Mesodermal cell (in vitro differentiated cells): ENCODE results near the gene SERPINE1.
"Not testable (repeated sequence)": the region's sequence is repeated elsewhere in the genome, so short reads cannot be mapped to it uniquely, and the experiment has no call there.

Experiments
- H3K27ac ChIP-seq: 2 replicates; pipeline ENCODE4 v1.7.0; 2013; ENCODE audit warnings: mild to moderate bottlenecking, low read depth, low read length, moderate library complexity; ENCODE audit not compliant: severe bottlenecking
- H3K36me3 ChIP-seq: 2 replicates; pipeline ENCODE4 v1.7.1; 2013; ENCODE audit warnings: mild to moderate bottlenecking, low read length, moderate library complexity; ENCODE audit not compliant: control insufficient read depth, insufficient read depth
- H3K4me1 ChIP-seq: one replicate; pipeline ENCODE4 v1.7.1; 2013; ENCODE audit warnings: mild to moderate bottlenecking, low read length; ENCODE audit not compliant: insufficient read depth, control insufficient read depth, poor library complexity, severe bottlenecking
- H3K4me3 ChIP-seq: 2 replicates; pipeline ENCODE4 v1.7.0; 2013; ENCODE audit warnings: low read length, control low read depth, mild to moderate bottlenecking; ENCODE audit not compliant: insufficient read depth, poor library complexity, severe bottlenecking; ENCODE audit errors: extremely low read depth
- H3K9me3 ChIP-seq: 2 replicates; pipeline ENCODE4 v1.7.1; 2013; ENCODE audit warnings: mild to moderate bottlenecking, low read length, moderate library complexity; ENCODE audit not compliant: control insufficient read depth
- WGBS, 2 experiments: methylation state at CpG; one replicate each; pipeline ENCODE4 v1.1.5; 2013; ENCODE audit warnings: missing lambda C conversion rate in 2 of 2; ENCODE audit not compliant: insufficient coverage in 2 of 2; 5-methylcytosine and 5-hydroxymethylcytosine counted together

SERPINE1 gene

DNA sequence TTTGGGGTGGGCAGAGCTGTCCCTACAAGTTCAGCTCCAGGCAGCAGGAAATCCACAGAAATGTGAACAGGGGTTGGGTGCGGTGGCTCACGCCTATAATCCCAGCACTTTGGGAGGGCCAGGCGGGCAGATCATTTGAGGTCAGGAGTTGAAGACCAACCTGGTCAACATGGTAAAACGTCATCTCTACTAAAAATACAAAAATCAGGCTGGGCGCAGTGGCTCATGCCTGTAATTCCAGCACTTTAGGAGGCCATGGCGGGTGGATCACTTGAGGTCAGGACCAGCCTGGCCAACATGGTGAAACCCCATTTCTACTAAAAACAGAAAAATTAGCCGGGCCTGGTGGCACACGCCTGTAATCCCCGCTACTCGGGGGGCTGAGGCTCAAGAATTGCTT, 23.2 kb upstream of the SERPINE1 start:
- not testable (repeated sequence) for H3K27ac ChIP-seq, H3K9me3 ChIP-seq, H3K4me3 ChIP-seq, H3K36me3 ChIP-seq
- peaks cover 30% of the 10 kb centered on the region for H3K4me1 ChIP-seq
- 95% methylated on average over 9 to 10 of the region's 10 CpGs for WGBS, 2 experiments

DNA sequence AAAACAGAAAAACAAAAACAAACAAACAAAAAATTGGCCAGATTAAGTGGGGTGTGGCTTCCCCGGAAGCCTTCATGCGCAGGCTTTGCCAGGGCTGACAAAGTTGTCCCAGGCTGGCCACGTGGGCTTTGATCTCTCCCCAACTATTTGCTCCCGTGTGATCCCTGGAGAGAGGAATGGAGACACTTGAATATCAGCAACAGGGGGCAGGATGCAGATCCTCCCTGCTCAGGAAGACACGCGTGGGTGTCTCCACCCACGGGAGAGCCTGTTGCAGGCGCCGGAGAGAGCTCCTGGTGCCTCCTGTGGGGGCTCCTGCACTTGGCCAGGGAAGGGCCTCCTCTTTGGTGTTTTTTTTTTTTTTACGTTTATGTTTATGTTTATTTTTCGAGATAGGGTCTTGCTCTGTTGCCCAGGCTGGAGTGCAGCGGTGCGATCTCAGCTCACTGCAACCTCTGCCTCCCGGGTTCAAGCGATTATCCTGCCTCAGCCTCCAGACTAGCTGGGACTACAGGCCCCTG, 22.7 kb upstream of the SERPINE1 start:
- 82 to 90% methylated on average over 12 to 14 of the region's 15 CpGs for WGBS, 2 experiments
- no peaks in the 10 kb centered on the region for H3K9me3 ChIP-seq
- no peak overlapping the region for H3K4me3 ChIP-seq
- peaks cover 32% of the 10 kb centered on the region for H3K4me1 ChIP-seq
- H3K36me3 ChIP-seq: no peaks in the 10 kb centered on the region
- no peak overlapping the region for H3K27ac ChIP-seq

DNA sequence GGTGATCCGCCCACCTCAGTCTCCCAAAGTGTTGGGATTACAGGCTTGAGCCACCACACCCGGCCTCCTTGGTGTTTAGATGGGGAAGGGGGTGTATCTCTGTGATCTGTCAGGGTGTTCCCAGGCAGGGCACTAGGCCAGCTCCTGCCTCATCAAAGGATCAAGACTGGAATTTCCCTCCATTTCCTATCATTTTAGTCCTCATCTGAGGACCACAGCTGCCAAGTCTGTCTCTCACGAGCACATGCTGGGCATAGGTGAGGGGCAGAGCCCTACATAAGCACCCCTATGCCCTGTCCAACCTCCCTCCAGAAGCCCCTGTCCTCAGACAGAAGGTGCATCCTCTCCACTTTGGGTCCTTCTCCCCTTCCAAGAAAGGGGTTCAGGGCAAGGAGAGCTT, 22.1 kb upstream of the SERPINE1 start:
- H3K4me1 ChIP-seq: peaks cover 28% of the 10 kb centered on the region
- H3K36me3 ChIP-seq: no peaks in the 10 kb centered on the region
- no peak overlapping the region for H3K27ac ChIP-seq
- no peaks in the 10 kb centered on the region for H3K9me3 ChIP-seq
- no peak overlapping the region for H3K4me3 ChIP-seq
- WGBS, 2 experiments: 93% methylated on average over 3 of the region's 3 CpGs; no CpG with 5 or more reads in 1 of the 2 experiments

DNA sequence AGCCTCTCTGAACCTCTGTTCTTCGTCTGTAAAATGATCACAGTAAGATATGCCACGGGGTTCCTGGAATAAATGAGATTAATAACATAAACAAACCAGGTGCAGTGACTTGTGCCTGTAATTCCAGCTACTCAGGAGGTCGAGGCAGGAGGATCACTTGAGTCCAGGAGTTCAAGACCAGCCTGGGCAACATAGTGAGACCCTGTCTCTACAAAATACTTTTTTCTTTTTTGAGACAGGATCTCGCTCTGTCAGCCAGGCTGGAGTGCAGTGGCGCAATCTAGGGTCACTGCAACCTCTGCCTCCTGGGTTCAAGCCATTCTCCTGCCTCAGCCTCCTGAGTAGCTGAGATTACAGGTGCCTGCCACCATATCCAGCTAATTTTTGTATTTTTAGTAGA, 21.7 kb upstream of the SERPINE1 start:
- 95 to 96% methylated on average over 3 to 4 of the region's 5 CpGs for WGBS, 2 experiments
- not testable (repeated sequence) for H3K27ac ChIP-seq, H3K36me3 ChIP-seq, H3K9me3 ChIP-seq, H3K4me3 ChIP-seq
- H3K4me1 ChIP-seq: peaks cover 29% of the 10 kb centered on the region

DNA sequence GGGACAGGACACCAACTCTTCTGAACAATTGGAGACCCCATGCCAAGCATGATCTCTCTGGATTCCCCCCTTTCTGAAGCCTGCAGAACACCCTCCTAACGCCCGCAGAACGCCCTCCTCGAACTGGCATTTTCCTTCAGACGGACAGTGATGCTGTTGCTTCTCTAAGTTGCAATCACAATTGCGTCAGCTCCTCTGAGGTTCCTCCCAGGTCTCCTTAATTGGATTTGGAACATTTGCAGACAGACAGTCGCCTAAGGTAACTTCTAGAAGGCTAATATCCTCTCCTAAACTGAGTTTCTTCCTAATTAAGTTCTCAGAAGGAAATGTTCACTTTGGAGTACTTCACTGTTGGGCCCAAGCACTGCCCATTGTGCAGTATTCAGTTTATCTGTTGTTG, 20.5 kb upstream of the SERPINE1 start:
- Histone ChIP-seq H3K27ac (no peak overlapping the region), H3K9me3 (no peaks in the 10 kb centered on the region), H3K4me3 (no peak overlapping the region), H3K36me3 (no peaks in the 10 kb centered on the region), H3K4me1 (peaks cover 23% of the 10 kb centered on the region)
- WGBS, 2 experiments: 95 to 97% methylated on average over 6 to 7 of the region's 7 CpGs

DNA sequence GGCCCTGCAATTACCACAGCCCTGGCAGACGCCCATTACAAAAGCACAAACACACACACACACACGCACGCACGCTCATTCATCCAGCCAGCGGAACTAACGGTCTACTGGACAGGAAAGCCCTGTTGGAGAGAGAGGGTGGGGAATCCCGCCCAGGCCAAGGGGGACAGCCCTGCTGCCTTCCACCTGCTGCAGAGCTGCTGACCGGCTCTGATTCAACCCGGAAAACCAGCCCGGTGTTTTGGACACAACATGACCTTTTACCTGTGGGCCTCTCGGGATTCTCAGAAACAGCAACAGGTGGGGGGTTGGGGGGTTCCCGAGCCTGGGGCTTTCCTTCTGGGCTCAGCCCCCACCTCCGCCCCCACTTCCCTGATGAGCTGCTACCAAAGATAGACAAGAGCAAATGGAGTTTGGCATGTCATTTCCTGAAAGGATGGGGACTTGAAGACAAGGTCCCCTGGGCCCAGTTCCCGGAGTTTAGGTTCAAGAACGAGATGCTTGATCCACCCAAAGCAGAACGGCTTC, 18.5 kb upstream of the SERPINE1 start:
- 89 to 91% methylated on average over 3 to 9 of the region's 16 CpGs for WGBS, 2 experiments
- no peak overlapping the region for H3K4me3 ChIP-seq
- H3K27ac ChIP-seq: no peak overlapping the region
- H3K36me3 ChIP-seq: no peaks in the 10 kb centered on the region
- H3K9me3 ChIP-seq: no peaks in the 10 kb centered on the region
- H3K4me1 ChIP-seq: peaks cover 28% of the 10 kb centered on the region

DNA sequence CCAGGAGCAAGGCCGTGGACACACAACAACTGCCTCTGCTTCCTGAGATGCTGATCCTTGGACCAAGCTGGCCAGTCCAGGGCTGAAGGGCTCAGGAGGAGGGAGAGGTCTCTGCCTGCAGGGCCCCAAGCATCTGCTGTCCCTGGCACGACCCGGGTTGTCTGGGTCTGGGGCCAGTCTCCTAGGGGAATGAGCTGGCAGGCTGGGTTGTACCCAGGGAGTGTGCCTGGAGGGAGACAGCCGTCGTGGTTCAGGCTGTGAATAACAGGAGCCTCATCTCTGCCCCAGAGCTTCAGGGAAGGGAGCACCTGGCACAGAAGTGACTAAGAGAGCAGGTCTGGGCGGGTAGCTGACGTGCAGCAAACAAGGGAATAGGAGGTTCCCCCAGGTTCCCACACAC, 17.9 kb upstream of the SERPINE1 start:
- Histone ChIP-seq H3K27ac (no peak overlapping the region), H3K9me3 (no peaks in the 10 kb centered on the region), H3K4me3 (no peak overlapping the region), H3K36me3 (no peaks in the 10 kb centered on the region), H3K4me1 (peaks cover 28% of the 10 kb centered on the region)
- WGBS, 2 experiments: 94 to 95% methylated on average over 7 of the region's 7 CpGs

DNA sequence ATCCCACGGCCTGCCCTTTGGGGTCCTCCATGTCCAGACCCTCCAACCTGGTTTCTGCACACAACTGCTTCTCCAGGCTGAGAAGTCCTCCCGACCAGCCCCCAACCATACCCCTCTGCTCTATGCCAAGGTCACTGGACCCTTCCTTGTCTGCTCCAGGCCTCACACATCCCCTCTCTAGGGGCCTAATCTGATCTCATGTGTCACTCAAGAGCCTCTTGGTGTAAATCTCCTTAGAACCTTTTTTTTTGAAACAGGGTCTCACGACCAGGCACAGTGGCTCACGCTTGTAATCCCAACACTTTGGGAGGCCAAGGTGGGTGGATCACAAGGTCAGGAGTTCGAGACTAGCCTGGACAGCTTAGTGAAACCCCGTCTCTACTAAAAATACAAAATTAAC, 17.5 kb upstream of the SERPINE1 start:
- Histone ChIP-seq H3K27ac (no peak overlapping the region), H3K36me3 (no peaks in the 10 kb centered on the region)

DNA sequence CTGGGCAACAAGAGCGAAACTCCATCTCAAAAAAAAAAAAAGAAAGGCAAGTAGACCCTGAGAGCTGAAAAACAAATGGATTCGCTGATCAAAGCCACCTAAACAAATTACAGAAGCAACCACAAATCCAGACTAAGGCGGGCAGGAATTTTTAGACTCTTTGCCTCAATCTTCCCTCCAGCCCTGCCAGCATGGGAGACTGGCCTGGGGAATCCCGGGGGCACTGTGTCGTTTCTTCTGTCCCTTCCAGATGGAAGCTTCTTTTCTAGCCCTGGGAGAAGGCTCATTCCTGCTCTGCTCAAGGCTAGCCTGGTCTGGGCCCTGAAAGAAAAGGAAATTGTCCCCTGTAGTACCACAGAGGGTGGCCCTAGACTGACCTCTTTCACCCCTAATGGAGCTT, 15.6 kb upstream of the SERPINE1 start:
- WGBS, 2 experiments: 74 to 100% methylated on average over 1 to 4 of the region's 5 CpGs
- no peak overlapping the region for H3K4me3 ChIP-seq
- H3K27ac ChIP-seq: no peak overlapping the region
- peaks cover 29% of the 10 kb centered on the region for H3K4me1 ChIP-seq
- no peaks in the 10 kb centered on the region for H3K36me3 ChIP-seq
- H3K9me3 ChIP-seq: no peaks in the 10 kb centered on the region

More for the DNA sequence above, 17.5 kb upstream of the SERPINE1 start:
- Histone ChIP-seq H3K4me1 (peaks cover 28% of the 10 kb centered on the region), H3K9me3 (no peaks in the 10 kb centered on the region), H3K4me3 (no peak overlapping the region)
- 85 to 92% methylated on average over 5 to 6 of the region's 6 CpGs for WGBS, 2 experiments

DNA sequence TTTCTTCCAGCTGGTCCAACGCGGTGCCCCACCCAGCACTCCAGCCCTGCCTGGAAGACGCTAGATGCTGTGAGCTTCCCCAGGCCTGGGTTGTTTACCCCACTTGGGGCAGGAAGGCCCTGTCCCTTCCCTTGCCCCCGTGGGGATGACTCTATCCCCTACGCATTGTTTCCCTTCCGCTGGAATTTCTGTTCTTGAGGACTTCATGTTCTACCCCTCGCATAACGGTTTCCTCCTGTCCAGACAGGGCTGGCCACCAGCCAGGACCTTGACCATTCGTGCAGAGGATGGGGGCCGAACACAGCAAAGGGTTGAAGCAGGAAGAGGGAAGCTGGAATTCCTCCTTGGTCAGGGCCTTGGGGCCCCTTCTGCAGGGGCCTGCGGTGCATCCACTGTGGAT, 14.7 kb upstream of the SERPINE1 start:
- Histone ChIP-seq H3K4me1 (peaks cover 36% of the 10 kb centered on the region), H3K9me3 (no peaks in the 10 kb centered on the region), H3K36me3 (no peaks in the 10 kb centered on the region), H3K4me3 (no peak overlapping the region), H3K27ac (no peak overlapping the region)
- WGBS, 2 experiments: 92 to 96% methylated on average over 10 of the region's 11 CpGs

DNA sequence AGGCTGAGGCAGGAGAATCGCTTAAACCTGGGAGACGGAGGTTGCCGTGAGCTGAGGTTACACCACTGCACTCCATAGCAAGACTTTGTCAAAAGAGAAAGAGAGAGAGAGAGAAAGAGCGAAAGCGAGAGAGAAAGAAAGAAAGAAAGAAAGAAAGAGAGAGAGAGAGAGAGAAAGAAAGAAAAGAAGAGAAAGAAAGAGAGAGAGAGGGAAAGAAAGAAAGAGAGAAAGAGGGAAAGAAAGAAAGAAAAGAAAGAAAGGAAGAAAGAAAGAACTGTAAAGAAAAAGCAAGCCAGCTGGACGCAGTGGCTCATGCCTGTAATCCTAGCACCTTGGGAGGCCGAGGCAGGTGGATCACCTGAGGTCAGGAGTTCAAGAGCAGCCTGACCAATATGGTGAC, 13.8 kb upstream of the SERPINE1 start:
- H3K4me1 ChIP-seq: peaks cover 39% of the 10 kb centered on the region
- 87 to 100% methylated on average over 5 to 7 of the region's 7 CpGs for WGBS, 2 experiments
- H3K9me3 ChIP-seq, H3K27ac ChIP-seq, H3K36me3 ChIP-seq, H3K4me3 ChIP-seq: not testable (repeated sequence)
